GM12873 (cell line): ENCODE measurements around the gene TES.

Experiments used
- CTCF ChIP-seq: IDR thresholded peaks from 2 replicates; pipeline ENCODE4 v1.5.1; 2012; ENCODE audit warnings: low read depth, mild to moderate bottlenecking, moderate library complexity, low read length, control low read depth; ENCODE audit not compliant: insufficient read depth; ENCODE audit errors: missing control alignments

The TES gene

DNA sequence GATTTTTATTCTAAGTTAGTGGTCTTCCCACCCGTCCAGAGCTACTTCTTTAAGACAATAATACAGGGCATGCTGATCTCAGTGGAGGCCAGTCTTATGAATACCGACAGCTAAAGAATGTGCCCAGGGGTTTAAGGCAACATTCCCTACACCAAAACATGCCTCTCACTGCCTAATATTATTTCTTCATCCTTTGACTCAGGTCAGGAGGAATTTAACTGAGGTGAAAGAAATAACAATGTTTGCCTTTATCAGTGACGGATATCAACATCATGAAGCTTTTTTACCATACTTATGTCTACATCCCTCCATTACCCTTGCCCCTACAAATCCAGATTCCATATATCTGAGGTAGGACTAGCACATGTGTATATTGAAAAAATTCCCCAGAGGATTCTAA, 33.3 kb upstream of the TES start:
- no peak for TF ChIP-seq CTCF

DNA sequence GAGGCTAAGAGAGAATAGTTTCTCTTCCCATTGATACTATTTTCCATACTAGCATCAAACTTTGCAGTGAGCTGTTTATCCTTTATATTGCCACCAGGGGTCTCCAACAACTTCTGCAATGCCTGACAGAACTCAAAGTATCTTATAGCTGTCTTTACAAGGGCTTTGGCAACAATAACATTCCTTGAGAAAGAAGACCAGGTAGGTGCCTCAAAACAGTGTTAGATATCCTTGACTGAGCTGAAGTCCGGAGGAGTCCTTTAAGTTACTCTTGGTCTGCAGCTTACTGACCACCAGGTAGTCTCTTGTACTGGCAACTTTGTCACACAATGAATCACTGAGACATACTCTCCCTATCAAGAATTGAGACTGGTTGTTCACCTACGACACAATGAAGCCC, 30.0 kb upstream of the TES start:
- TF ChIP-seq CTCF, result peak; percentile 69

DNA sequence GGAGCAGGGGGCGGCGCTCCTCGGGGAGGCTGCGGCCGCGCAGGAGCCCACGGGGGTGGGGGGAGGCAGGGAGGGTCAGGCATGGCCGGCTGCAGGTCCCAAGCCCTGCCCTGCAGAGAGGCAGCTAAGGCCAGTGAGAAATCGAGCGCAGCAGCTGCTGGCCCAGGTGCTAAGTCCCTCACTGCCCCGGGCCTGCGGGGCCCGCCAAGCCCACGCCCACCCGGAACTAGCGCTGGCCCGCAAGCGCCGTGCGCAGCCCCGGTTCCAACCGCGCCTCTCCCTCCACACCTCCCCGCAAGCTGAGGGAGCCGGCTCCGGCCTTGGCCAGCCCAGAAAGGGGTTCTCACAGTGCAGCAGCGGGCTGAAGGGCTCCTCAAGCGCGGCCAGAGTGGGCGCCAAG, 28.3 kb upstream of the TES start:
- no peak for TF ChIP-seq CTCF

GRCh38 chr7:116185450-116185849, 24.9 kb upstream of the TES start:
- no peak for TF ChIP-seq CTCF

DNA sequence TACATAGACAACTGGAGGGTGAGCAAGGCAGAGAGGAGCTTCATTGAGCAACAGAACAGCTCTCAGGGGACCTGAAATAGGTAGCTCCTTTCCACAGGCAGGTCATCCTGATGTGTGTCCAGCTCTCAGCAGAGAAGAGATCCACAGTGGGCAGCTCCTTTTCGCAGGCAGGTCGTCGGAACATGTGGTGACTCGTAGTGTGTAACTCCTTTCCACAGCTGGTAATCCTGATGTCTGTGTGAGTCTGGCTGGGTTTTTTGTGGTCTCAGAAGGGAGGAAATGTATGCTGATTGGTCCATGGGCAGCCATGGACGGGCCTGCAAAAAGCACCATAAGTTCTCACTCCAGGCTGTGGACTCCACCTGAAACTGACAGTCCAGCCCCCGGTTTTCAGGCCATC, 24.4 kb upstream of the TES start:
- TF ChIP-seq CTCF, result no peak

GRCh38 chr7:116187400-116187799, 22.9 kb upstream of the TES start:
- no peak for TF ChIP-seq CTCF

GRCh38 chr7:116193329-116194087, 16.8 kb upstream of the TES start:
- no peak for TF ChIP-seq CTCF
